Measurements from ENCODE around the gene SF1. TPM values are rescaled to one million over a fixed set of nuclear protein-coding genes. Genes with fewer than 3 reads are reported as not detected.

The SF1 gene
- total RNA-seq, 3 donors from 2014 or later (not counting 1 experiment from before 2014, with no cell fraction given): 841 to 864 (median 845) TPM

DNA sequence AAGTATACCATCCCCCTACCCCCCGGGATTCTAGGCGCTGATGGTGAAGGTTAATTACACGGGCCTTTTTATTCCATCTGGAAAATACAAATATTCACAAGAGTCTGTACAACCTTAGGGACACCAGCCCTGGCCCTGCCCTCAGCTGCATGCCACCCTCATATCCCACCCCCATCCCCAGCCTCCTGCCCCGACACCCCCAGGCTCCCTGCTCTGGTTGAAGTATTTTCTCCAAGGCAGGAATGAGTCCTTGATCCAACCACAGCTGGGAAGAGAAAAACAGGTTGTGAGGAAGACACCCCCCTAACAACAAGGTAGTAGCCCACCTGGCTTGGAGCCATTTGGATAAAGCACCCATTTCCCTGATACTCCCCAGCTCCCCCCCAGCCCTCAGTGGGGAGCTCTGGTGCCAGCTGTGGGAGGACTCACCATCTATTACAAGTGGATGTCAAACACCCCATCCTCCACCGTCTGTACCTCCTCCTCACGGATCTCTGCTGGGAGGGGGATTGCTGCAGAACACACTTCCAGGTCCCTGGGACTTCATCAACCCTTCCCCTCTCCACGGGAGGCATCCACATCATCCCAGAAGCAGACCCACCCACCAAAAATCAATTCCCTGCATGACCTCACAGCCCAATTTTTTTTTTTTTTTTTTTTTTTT lies 51.3 kb downstream of the SF1 start:
- Mint-ChIP-seq H3K27me3 (ENCODE audit: low read depth in 2 of 2) (peaks cover 0 to 5% of the 10 kb centered on the region in 2 donors), H3K4me1 (peaks cover 8 to 33% of the 10 kb centered on the region in 2 donors), H3K4me3 (no peak overlapping the region), H3K36me3 (no peaks in the 10 kb centered on the region), H3K9me3 (no peaks in the 10 kb centered on the region), H3K27ac (no peak overlapping the region)
- ATAC-seq (no peak), DNase-seq (no peak)
- TF ChIP-seq, protein P1, sequence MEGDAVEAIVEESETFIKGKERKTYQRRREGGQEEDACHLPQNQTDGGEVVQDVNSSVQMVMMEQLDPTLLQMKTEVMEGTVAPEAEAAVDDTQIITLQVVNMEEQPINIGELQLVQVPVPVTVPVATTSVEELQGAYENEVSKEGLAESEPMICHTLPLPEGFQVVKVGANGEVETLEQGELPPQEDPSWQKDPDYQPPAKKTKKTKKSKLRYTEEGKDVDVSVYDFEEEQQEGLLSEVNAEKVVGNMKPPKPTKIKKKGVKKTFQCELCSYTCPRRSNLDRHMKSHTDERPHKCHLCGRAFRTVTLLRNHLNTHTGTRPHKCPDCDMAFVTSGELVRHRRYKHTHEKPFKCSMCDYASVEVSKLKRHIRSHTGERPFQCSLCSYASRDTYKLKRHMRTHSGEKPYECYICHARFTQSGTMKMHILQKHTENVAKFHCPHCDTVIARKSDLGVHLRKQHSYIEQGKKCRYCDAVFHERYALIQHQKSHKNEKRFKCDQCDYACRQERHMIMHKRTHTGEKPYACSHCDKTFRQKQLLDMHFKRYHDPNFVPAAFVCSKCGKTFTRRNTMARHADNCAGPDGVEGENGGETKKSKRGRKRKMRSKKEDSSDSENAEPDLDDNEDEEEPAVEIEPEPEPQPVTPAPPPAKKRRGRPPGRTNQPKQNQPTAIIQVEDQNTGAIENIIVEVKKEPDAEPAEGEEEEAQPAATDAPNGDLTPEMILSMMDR (IDR thresholded peaks at IDR 0.05): no peak
- no peaks in the 10 kb centered on the region for H3K9me3 ChIP-seq (ENCODE audit: control insufficient read depth, insufficient read depth, low read length)
- H3K4me3 ChIP-seq (ENCODE audit: low read length): no peak overlapping the region
- no peak overlapping the region for H3K27ac ChIP-seq (ENCODE audit: low read length)
- peaks cover 4% of the 10 kb centered on the region for H3K27me3 ChIP-seq (ENCODE audit: control insufficient read depth, insufficient read depth, low read length)
- H3K4me1 ChIP-seq (ENCODE audit: control insufficient read depth, insufficient read depth, low read length): peaks cover 16% of the 10 kb centered on the region
- 93% methylated on average over 6 of the region's 7 CpGs for WGBS (ENCODE audit: insufficient coverage)
- peaks cover 42% of the 10 kb centered on the region for H3K36me3 ChIP-seq (ENCODE audit: control insufficient read depth, insufficient read depth, low read length)
- intact Hi-C loops (cut with micrococcal nuclease): no loop called here

- TF ChIP-seq, protein P1 (IDR thresholded peaks at IDR 0.05): no peak
- WGBS (ENCODE audit: insufficient coverage): 79% methylated on average over 9 of the region's 9 CpGs
- DNase-seq (no peak), ATAC-seq (no peak)
- Histone ChIP-seq H3K4me1 (ENCODE audit: control insufficient read depth, insufficient read depth, low read length) (peaks cover 16% of the 10 kb centered on the region), H3K4me3 (ENCODE audit: low read length) (no peak overlapping the region), H3K27me3 (ENCODE audit: control insufficient read depth, insufficient read depth, low read length) (peaks cover 6% of the 10 kb centered on the region), H3K36me3 (ENCODE audit: control insufficient read depth, insufficient read depth, low read length) (peaks cover 35% of the 10 kb centered on the region), H3K9me3 (ENCODE audit: control insufficient read depth, insufficient read depth, low read length) (no peaks in the 10 kb centered on the region), H3K27ac (ENCODE audit: low read length) (no peak overlapping the region)
- no peak overlapping the region for H3K27ac Mint-ChIP-seq
- H3K4me3 Mint-ChIP-seq: no peak overlapping the region
- peaks cover 0 to 6% of the 10 kb centered on the region in 2 donors for H3K27me3 Mint-ChIP-seq (ENCODE audit: low read depth in 2 of 2)
- no peaks in the 10 kb centered on the region for H3K9me3 Mint-ChIP-seq
- H3K36me3 Mint-ChIP-seq: no peaks in the 10 kb centered on the region
- peaks cover 8 to 29% of the 10 kb centered on the region in 2 donors for H3K4me1 Mint-ChIP-seq
- intact Hi-C loops (cut with micrococcal nuclease): no loop called here
Measured at GRCh38 chr11:64726211-64726641, 52.1 kb downstream of the SF1 start.

GRCh38 chr11:64724863-64725532 lies 53.3 kb downstream of the SF1 start:
- intact Hi-C loops (cut with micrococcal nuclease): loop anchor here (5.0 kb wide), 2 partner anchors 233 to 278 kb away; no protein-coding TSS in a partner anchor
- Mint-ChIP-seq H3K4me1 (peaks cover 8 to 29% of the 10 kb centered on the region in 2 donors), H3K27ac (peak overlapping the region in 1 of 2 donors; percentile 61), H3K36me3 (no peaks in the 10 kb centered on the region), H3K4me3 (no peak overlapping the region), H3K9me3 (no peaks in the 10 kb centered on the region), H3K27me3 (ENCODE audit: low read depth in 2 of 2) (peaks cover 0 to 18% of the 10 kb centered on the region in 2 donors)
- Histone ChIP-seq H3K27me3 (ENCODE audit: control insufficient read depth, insufficient read depth, low read length) (peaks cover 6% of the 10 kb centered on the region), H3K4me1 (ENCODE audit: control insufficient read depth, insufficient read depth, low read length) (peaks cover 16% of the 10 kb centered on the region), H3K27ac (ENCODE audit: low read length) (no peak overlapping the region), H3K4me3 (ENCODE audit: low read length) (no peak overlapping the region), H3K36me3 (ENCODE audit: control insufficient read depth, insufficient read depth, low read length) (peaks cover 26% of the 10 kb centered on the region), H3K9me3 (ENCODE audit: control insufficient read depth, insufficient read depth, low read length) (no peaks in the 10 kb centered on the region)
- WGBS (ENCODE audit: insufficient coverage): 76% methylated on average over 7 of the region's 7 CpGs
- ATAC-seq: no peak
- no peak for DNase-seq
- TF ChIP-seq, protein P1 (IDR thresholded peaks at IDR 0.05): no peak
